Adrenal gland (tissue), 5 donors: ENCODE measurements around the gene ITGAV.

Source experiments
- CTCF ChIP-seq, 6 experiments: fragments of 450-650 bp in 4 of 6; fragments of 200-600 bp in 2 of 6; sonication (generic) in 1 of 6; IDR thresholded peaks; 1 replicate in 5 of 6; 2 replicates in 1 of 6; pipeline versions ENCODE4 v1.5.1 to v1.8.0; 2016 to 2021; ENCODE audit warnings: antibody characterized with exemption in 6 of 6, mild to moderate bottlenecking in 2 of 6, moderate library complexity in 1 of 6
- POLR2A ChIP-seq, 2 donors: fragments of 450-650 bp; IDR thresholded peaks; one replicate each; pipeline ENCODE4 v1.6.1; 2017; ENCODE audit warnings: antibody characterized with exemption in 2 of 2, mild to moderate bottlenecking in 2 of 2, moderate library complexity in 1 of 2
- donor health status: DM: no; HTN: no; CAD: no.

GRCh38 chr2:186603286-186603685, 13.4 kb downstream of the ITGAV start:
- TF ChIP-seq CTCF (IDR thresholded peaks at IDR 0.05) (no peak), POLR2A (IDR thresholded peaks at IDR 0.05) (no peak)
